ENCODE results near the gene ROBO1. TPM values are rescaled to one million over a fixed set of nuclear protein-coding genes. Genes with fewer than 3 reads are reported as not detected.

Gene ROBO1
- total and polyA plus RNA-seq, 2 of the 8 experiments (the other 6 are each of a cell fraction or from before 2014, with no cell fraction given) = 51.4 to 91.0 TPM

GRCh38 chr3:79810581-79810980 lies 42.8 kb upstream of the ROBO1 start:
- 85% methylated on average over 1 of the region's 1 CpG; no CpG with 5 or more reads in 1 of the 2 experiments for WGBS, 2 experiments (ENCODE audit: extremely low coverage in 1 of 2, insufficient coverage in 1 of 2, insufficient read length in 1 of 2, insufficient replicate concordance in 2 of 2, low coverage in 1 of 2, low lambda C conversion rate in 2 of 2, missing lambda C conversion rate in 1 of 2)
- no peak overlapping the region for H2AFZ ChIP-seq (ENCODE audit: low read length)
- H2BK20ac ChIP-seq (ENCODE audit: low read length) = no peak overlapping the region
- DNase-seq (ENCODE audit: low read depth in 1 of 2, low spot score in 2 of 2) = no peak
- no peak overlapping the region for H4K91ac ChIP-seq (replicated peaks; ENCODE audit: insufficient read length, low read length)
- H3K56ac ChIP-seq (replicated peaks; ENCODE audit: insufficient read length, low read depth, low read length) = no peak overlapping the region
- FAIRE-seq = no peak
- ChIA-PET CTCF (ENCODE audit: partially characterized antibody) (interaction anchor here (0.9 to 1.2 kb wide), 2 partner anchors 22 to 56 kb away, joined by 3 read pairs; no protein-coding TSS in a partner anchor), POLR2A (ENCODE audit: partially characterized antibody) (no interaction called here)
- H3K23ac ChIP-seq (ENCODE audit: insufficient read length) = no peak overlapping the region
- no peak overlapping the region for H3K4me3 ChIP-seq (ENCODE audit: extremely low read depth in 1 of 4, insufficient read depth in 2 of 4, low read depth in 3 of 4, low read length in 4 of 4)
- no peak overlapping the region for H4K5ac ChIP-seq (ENCODE audit: insufficient read length, low read depth, low read length)
- H4K8ac ChIP-seq (ENCODE audit: extremely low read depth, insufficient read depth, low read length) = no peak overlapping the region
- no peaks in the 10 kb centered on the region for H4K20me1 ChIP-seq (replicated peaks in 1 of 2; ENCODE audit: control insufficient read depth in 1 of 2, insufficient read depth in 2 of 2, low read length in 2 of 2)
- no peaks in the 10 kb centered on the region for H3K79me2 ChIP-seq (ENCODE audit: control insufficient read depth in 1 of 2, insufficient read depth in 2 of 2, low read length in 2 of 2)
- no peak overlapping the region for H3K14ac ChIP-seq (ENCODE audit: insufficient read length)
- no peaks in the 10 kb centered on the region for H3K36me3 ChIP-seq (ENCODE audit: control insufficient read depth in 2 of 4, insufficient read depth in 4 of 4, low read length in 3 of 4)
- H3K9me3 ChIP-seq (ENCODE audit: insufficient read depth in 2 of 2, low read depth in 1 of 2, low read length in 1 of 2) = no peaks in the 10 kb centered on the region
- H3K79me1 ChIP-seq (ENCODE audit: low read depth, low read length) = no peaks in the 10 kb centered on the region
- H3K27me3 ChIP-seq (replicated peaks in 1 of 4; ENCODE audit: control insufficient read depth in 3 of 4, extremely low read depth in 1 of 4, insufficient read depth in 3 of 4, low read length in 3 of 4) = no peaks in the 10 kb centered on the region
- H2BK5ac ChIP-seq (ENCODE audit: low read depth, low read length) = no peak overlapping the region
- H3K4ac ChIP-seq (replicated peaks; ENCODE audit: insufficient read length, low read depth, low read length) = no peak overlapping the region
- H2BK120ac ChIP-seq (replicated peaks; ENCODE audit: low read depth, low read length) = no peak overlapping the region
- H3K23me2 ChIP-seq (ENCODE audit: low read depth, low read length) = no peaks in the 10 kb centered on the region
- no peak overlapping the region for H2BK12ac ChIP-seq (ENCODE audit: low read depth, low read length)
- H3K27ac ChIP-seq (ENCODE audit: low read depth, low read length) = no peak overlapping the region
- H3K9ac ChIP-seq (replicated peaks in 1 of 4; ENCODE audit: extremely low read depth in 1 of 4, low read depth in 3 of 4, low read length in 3 of 4) = no peak overlapping the region
- H3K18ac ChIP-seq (ENCODE audit: extremely low read depth, low read length) = no peak overlapping the region
- H3K4me2 ChIP-seq (ENCODE audit: insufficient read depth in 1 of 2, low read depth in 2 of 2, low read length in 2 of 2) = no peak overlapping the region
- H2AK5ac ChIP-seq (ENCODE audit: low read depth, low read length) = no peak overlapping the region
- no peak overlapping the region for H2BK15ac ChIP-seq (ENCODE audit: low read length)
- H3K4me1 ChIP-seq (replicated peaks in 1 of 4; ENCODE audit: control insufficient read depth in 3 of 4, insufficient read depth in 4 of 4, low read length in 3 of 4) = peaks cover 0 to 2% (median 0%) of the 10 kb centered on the region in 4 experiments; a peak in 1 of 7 replicates
- TF ChIP-seq RBBP5 (IDR thresholded peaks at IDR 0.05; ENCODE audit: borderline replicate concordance, low read depth, low read length) = no peak
- TF ChIP-seq TAF1 (IDR thresholded peaks at IDR 0.05; ENCODE audit: low read depth, low read length) = no peak
- TF ChIP-seq BRCA1 (IDR thresholded peaks at IDR 0.05; ENCODE audit: low read depth, low read length) = no peak
- no peak for TF ChIP-seq ZNF274 (IDR thresholded peaks at IDR 0.05; ENCODE audit: borderline replicate concordance, extremely low read depth, low read length)
- TF ChIP-seq GTF2F1 (IDR thresholded peaks at IDR 0.05; ENCODE audit: borderline replicate concordance, low read depth, low read length) = no peak
- no peak for TF ChIP-seq BCL11A (IDR thresholded peaks at IDR 0.05; ENCODE audit: low read depth in 2 of 2, low read length in 2 of 2)
- TF ChIP-seq PHF8 (conservative IDR thresholded peaks at IDR 0.05; ENCODE audit: low read depth, low read length) = no peak
- no peak for TF ChIP-seq JUN (IDR thresholded peaks at IDR 0.05; ENCODE audit: low read depth, low read length)
- no peak for TF ChIP-seq SP4 (IDR thresholded peaks at IDR 0.05; ENCODE audit: low read length)
- no peak for TF ChIP-seq E2F6 (IDR thresholded peaks at IDR 0.05)
- TF ChIP-seq EP300 (IDR thresholded peaks at IDR 0.05; ENCODE audit: borderline replicate concordance in 1 of 2, low read depth in 2 of 2, low read length in 2 of 2) = no peak
- no peak for TF ChIP-seq SIX5 (IDR thresholded peaks at IDR 0.05; ENCODE audit: low read depth, low read length)
- no peak for TF ChIP-seq SAP30 (IDR thresholded peaks at IDR 0.05; ENCODE audit: insufficient read depth, insufficient replicate concordance, low read length)
- TF ChIP-seq RFX5 (IDR thresholded peaks at IDR 0.05; ENCODE audit: borderline replicate concordance, low read depth, low read length) = no peak
